Gastrocnemius medialis (tissue), 4 donors: ENCODE data around the gene SLC17A9.

Experiments
- CTCF ChIP-seq, 5 experiments: fragments of 450-650 bp in 3 of 5; fragments of 200-600 bp in 2 of 5; sonication (generic) in 2 of 5; IDR thresholded peaks in 4 of 5; conservative IDR thresholded peaks in 1 of 5; 1 replicate in 4 of 5; 2 replicates in 1 of 5; pipeline ENCODE4 v1.5.1; 2016 to 2019; ENCODE audit warnings: antibody characterized with exemption in 5 of 5, mild to moderate bottlenecking in 3 of 5, moderate library complexity in 3 of 5
- POLR2A ChIP-seq, 2 donors: fragments of 450-650 bp; IDR thresholded peaks; one replicate each; pipeline ENCODE4 v1.6.1; 2017; ENCODE audit warnings: antibody characterized with exemption in 2 of 2, mild to moderate bottlenecking in 2 of 2, moderate library complexity in 2 of 2

- TF ChIP-seq CTCF (IDR thresholded peaks at IDR 0.05 in 4 of 5, conservative IDR thresholded peaks at IDR 0.05 in 1 of 5) (no peak), POLR2A (IDR thresholded peaks at IDR 0.05) (no peak)
Observed at GRCh38 chr20:63007360-63007645, 54.8 kb downstream of the SLC17A9 start.
